Measurements from ENCODE around the gene DIPK2A.
A peak's percentile ranks its signal among the peaks of the same experiment; 100 is the strongest.

DIPK2A gene

GRCh38 chr3:143971359-143972154 lies at the start of gene DIPK2A:
Gene DIPK2A (plus strand): TSS chr3:143971823. CDS start chr3:143972333, 510 bp downstream.
- TF ChIP-seq CTCF (IDR thresholded peaks at IDR 0.05; ENCODE audit: extremely low read depth, missing control alignments), result no peak
- peak; percentile 92 for DNase-seq (ENCODE audit: low spot score)

GRCh38 chr3:143924522-143925285 lies 46.9 kb upstream of the DIPK2A start:
- peak; percentile 28 for DNase-seq (ENCODE audit: low spot score)
- no peak for TF ChIP-seq CTCF (IDR thresholded peaks at IDR 0.05; ENCODE audit: extremely low read depth, missing control alignments)

GRCh38 chr3:143928056-143928455 lies 43.6 kb upstream of the DIPK2A start:
- TF ChIP-seq CTCF (IDR thresholded peaks at IDR 0.05; ENCODE audit: extremely low read depth, missing control alignments), result no peak
- DNase-seq (ENCODE audit: low spot score), result no peak

GRCh38 chr3:143928541-143929255 lies 42.9 kb upstream of the DIPK2A start:
- TF ChIP-seq CTCF (IDR thresholded peaks at IDR 0.05; ENCODE audit: extremely low read depth, missing control alignments), result no peak
- no peak for DNase-seq (ENCODE audit: low spot score)

- DNase-seq (ENCODE audit: low spot score), result no peak
- no peak for TF ChIP-seq CTCF (IDR thresholded peaks at IDR 0.05; ENCODE audit: extremely low read depth, missing control alignments)
Observed at GRCh38 chr3:143934791-143935190, 36.8 kb upstream of the DIPK2A start.

GRCh38 chr3:143935678-143936077 lies 35.9 kb upstream of the DIPK2A start:
- TF ChIP-seq CTCF (IDR thresholded peaks at IDR 0.05; ENCODE audit: extremely low read depth, missing control alignments), result no peak
- DNase-seq (ENCODE audit: low spot score), result no peak
